ENCODE results near the gene EHMT1.

EHMT1 gene

DNA sequence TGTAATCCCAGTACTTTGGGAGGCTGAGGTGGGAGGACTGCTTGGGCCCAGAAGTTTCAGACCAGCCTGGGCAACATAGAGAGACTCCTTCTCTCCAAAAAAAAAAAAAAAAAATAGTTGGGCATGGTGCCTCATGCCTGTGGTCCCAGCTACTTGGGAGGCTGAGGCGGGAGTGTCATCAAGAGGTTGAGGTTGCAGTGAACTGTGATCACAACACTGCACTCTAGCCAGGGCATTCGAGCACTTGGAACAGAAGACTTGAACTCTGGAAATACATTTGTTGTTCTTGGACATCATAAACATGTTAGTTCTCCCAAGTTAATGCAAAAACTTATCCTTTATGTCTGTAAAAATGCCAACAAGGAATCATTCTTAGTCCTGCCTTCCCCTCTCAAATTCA, 29.6 kb downstream of the EHMT1 start:
- DNase-seq: no peak

DNA sequence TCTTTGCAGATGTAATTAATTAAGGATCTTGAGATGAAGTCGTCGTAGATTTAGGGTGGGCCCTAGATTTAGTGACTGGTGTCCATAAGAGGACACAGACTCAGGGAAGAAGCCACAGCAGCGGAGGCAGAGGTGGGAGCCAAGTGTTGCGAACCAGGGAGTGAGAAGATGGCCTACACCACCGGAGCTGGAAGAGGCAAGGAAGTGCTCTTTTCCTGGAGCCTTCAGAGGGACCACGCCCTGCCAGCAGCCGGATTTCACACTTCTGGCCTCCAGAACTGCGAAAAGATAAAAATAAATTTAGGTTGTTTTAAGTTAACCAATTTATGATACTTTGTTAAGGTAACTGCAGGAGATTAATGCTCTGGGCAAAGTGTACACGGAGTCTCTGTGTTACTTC, 30.7 kb downstream of the EHMT1 start:
- no peak for DNase-seq

DNA sequence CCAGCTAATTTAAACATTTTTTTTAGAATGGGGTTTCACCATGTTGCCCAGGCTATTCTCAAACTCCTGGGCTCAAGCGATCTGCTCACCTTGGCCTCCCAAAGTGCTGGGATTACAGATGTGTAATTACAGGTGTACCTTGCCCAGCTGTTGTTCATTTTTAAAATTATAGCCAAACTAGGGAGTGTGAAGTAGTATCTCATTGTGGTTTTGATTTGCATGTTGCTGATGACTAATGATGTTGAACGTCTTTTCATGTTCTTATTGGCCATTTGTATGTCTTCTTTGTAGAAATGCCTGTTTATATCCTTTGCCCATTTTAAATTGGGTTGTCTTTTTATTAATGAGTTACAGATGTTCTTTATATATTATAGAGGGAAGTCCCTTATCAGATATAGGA, 31.5 kb downstream of the EHMT1 start:
- DNase-seq: no peak

DNA sequence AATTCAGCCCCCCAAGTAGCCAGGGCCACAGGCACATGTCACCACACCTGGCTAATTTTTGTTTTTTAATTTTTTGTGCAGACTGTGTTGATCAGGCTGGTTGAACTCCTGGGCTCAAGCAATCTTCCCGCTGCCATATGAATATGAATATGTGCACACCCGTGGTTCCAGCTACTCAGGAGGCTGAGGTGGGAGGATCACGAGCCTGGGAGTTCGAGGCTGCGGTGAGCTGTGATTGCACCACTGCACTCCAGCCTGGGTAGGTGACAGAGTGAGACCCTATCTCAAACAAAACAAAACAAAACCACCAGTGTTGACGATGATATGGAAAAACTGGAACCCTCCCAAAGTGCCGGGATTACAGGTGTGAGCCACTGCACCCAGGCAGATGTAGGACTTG, 32.0 kb downstream of the EHMT1 start:
- DNase-seq: no peak

DNA sequence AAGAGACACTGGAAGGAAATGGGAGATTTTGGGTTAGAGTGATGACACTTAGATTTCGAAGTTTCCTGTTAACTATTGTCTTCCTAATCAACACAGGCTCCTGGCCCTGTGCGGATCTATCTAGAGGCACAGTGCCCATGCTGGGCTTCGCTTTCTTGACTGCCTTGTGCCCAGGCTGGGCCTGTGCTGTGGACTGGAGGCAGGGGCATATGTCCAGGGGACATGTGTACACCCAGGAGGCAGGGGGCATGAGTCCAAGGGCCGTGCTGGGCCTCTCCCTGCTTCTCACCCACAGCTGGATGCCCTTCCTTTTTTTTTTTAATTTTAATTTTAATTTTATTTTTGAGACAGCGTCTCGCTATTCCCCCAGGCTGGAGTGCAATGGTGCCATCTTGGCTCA, 37.6 kb downstream of the EHMT1 start:
- no peak for DNase-seq

DNA sequence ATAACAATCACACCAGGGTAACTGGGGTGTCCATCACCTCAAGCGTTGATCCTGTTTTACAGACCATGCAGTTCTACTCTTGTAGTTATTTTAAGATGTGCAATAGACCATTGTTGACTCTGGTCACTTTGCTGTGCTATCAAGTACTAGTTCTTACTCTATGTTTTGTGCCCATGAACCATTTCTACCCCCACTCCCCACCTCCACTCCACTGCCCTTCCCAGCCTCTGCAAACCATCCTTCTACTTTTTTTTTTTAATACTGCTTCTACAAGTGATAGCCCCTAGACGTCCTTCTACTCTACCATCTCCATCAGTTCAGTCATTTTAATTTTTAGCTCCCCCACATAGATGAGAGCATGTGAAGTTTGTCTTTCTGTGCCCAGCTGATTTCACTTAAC, 38.8 kb downstream of the EHMT1 start:
- DNase-seq: no peak

DNA sequence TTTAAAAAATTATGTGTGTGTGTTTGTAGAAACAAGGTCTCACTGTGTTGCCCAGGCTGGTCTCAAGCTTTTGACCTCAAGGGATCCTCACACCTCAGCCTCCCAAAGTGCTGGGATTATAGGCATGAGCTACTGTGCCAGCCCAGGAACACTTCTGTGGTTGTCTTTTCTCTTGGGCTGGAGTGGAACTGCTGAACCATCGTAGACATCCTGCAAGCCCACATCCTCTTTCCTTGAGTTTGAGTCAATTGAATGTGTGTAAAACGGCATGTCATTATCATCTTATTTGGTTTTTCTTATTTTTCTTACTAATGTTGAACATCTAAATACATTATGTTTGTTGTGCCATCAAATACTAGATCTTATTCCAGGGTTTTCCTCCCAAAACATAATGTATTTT, 40.0 kb downstream of the EHMT1 start:
- no peak for DNase-seq

DNA sequence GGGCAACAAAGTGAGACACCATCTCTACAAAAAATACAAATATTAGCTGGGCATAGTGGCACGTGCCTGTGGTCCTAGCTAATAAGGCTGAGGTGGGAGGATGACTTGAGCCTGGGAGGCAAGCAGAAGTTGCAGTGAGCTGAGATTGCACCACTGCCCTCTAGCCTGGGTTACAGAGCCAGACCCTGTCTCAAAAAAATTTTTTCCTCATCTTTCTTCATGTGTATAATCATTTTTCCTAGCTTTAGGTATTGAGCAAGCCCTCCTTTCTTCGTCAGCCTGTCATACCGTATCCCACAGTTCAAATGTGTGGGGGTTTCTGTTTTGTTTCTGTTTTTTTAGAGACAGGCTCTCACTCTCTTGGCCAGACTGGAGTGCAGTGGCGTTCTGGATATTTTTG, 41.3 kb downstream of the EHMT1 start:
- no peak for DNase-seq

DNA sequence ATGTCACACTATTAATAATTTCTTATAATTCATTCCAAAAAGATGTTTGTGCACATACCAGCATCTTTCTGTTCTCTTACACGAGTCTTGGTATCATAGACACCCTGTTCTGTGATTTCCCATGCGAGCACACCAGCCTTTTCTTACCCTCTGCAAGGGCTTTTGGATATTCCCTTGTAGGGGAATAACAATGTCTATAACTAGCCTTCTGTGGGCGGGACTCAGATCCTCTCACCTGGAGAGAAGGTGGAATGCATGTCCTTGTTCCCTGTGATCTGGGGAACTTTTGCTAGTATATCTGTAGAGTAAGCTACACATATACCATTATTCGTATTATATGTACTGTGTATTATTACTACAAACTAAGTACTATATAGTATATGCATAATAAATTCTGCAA, 44.8 kb downstream of the EHMT1 start:
- no peak for DNase-seq

DNA sequence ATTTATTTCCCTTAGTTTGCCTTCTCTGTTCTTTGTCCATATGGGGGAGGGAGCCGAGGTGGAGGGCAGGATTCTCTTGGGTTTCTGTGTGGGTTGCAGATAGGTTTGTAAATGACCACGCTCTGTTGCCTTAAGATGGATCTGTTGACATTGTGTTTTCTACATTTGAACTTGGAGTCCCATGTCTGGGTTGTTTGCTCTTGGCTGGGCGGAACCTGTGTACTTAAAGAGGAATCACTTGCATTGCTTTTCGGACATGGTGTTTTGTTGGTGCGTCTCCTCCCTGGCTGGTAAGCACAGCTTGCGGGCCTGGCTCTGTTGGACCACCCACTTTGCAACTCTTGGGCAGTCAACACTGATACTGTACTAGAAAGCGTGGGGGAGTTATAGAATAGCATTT, 45.9 kb downstream of the EHMT1 start:
- no peak for DNase-seq

DNA sequence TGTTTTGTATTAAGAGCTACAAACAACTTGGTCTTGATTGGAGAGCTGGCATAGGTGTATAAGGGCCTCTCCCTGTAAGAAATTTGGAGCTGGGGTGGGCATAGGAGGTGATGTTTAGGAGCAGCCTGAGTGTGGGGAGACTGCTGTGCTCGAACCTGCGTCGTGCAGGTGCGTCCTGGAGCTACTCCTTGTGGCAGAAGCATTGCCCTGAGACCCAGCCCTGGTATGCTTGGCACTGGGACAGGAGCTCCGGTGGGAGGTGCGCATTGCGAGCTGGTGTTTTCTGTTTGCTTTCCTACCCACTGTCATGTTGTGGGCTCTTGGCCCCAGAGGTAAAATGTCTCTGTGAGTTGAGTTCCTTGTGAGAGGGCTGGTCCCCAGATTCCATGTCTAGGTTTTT, 46.4 kb downstream of the EHMT1 start:
- no peak for DNase-seq

DNA sequence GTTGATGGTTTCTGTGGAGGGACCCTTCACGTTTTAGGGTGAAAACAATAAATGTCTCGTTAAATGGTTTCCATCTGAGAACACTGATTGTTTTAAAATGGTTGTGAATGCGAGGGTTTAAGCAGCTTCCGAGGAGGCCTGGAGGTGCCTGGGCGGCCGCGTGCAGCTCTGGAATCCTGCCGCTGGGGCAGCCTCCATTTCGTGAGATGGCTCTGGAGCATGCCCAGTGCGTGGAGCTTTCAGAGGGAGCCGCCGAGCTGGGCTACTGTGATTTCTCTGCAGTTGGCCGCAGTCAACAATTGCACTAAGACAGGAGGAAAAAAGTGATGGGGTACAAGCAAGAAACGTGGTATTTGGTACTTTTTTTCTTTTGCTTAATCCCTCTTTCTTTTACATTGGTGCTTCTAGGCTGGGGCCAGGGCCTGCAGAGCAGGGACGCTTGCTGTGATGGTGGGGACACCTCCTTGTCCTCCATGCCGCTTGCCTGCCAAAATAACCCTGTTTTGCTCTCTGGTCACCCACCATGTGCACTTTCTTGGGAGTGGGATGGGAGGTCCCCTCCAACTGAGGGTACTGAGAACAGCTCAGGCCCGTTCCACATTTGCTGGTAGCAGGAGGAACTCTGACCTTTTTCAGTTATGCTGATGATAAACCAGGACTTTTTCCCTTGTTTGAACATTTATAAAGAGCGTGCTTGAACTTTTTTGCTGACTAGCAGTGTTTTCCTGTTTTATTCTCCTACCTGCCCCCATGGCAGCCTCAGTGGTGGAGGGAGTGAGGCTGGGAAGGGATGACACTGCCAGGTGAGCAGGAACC, 47.1 kb downstream of the EHMT1 start:
- DNase-seq: no peak

DNA sequence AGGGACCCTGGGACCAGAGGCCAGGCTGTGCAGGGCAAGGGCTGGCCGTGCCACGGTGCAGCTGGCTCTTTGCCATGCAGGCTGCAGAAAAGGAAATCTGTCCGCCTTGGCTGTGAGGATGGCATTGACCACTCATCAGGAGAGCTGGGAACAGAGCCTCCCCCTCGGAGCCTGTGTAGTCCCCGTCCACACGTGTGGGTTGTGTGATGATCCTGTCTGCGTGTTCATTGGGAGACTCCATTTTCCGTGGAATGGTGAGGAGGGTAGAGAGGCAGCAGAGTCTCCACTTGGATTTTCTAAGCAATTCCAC, 47.7 kb downstream of the EHMT1 start:
- no peak for DNase-seq

DNA sequence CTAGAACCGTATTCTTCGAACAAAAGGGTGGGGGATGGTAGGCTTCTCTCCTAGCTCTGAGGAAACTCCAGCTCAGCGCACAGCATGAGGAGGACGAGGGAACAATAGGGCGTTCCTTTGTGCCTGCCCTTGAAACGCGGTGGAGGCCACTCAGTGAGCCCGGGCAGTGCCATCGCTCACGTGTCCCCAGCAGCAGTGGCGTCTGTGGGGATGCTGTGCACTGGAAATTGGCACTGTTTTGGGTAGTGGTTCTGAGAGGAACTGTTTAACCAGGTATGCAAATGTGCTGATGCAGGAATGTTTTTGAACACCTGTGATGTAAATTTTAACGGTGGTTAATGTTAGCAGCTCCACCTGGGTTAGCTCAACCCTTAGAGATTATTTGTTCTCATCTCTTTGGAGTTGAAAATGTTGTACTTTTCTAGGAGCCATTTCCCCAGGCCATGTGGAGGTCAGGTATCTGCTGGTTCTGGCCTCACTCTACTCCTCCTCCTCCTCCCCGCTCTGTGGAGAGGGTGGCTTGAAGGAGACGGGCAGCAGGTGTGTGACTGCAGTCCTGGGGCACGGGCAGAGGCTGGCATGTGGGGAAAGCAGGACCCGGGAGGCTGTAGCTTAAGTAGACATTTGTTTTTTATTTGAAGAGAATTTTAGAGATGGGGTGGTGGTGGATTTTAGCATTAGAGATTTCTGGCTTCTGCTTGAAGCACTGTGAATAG, 48.3 kb downstream of the EHMT1 start:
- DNase-seq: no peak

DNA sequence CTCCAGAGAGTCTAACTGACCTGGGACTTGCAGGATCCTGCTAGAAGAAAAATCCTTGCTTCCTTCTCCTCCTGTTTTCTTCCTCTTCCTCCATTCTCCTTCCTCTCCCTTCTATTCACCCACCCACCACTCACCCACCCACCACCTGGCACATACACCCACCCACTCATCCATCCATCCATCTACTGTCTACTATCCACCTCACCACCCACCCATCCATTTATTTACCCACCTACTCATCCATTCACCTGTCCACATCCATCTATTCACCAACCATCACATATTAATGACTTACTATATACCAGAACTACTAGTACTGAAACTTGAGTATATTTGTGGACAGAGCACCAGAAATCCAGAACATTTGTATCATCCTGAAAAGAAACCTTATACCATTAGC, 49.4 kb downstream of the EHMT1 start:
- no peak for DNase-seq

DNA sequence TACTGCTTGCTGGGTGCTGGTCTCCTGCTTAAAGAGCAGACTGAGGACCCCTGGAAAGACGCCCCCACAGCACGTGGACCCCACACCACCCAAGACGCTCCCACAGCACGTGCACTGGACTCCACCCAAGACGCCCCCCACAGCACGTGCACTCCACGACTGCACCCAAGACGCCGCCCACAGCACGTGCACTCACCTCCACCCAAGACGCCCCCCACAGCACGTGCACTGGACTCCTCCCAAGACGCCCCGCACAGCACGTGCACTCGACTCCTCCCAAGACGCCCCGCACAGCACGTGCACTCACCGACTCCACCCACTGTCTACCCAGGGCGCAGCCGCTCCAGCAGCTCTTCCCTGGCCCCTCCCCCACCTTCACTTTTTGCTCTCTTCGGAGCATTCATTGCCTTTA, 50.5 kb downstream of the EHMT1 start:
- no peak for DNase-seq

DNA sequence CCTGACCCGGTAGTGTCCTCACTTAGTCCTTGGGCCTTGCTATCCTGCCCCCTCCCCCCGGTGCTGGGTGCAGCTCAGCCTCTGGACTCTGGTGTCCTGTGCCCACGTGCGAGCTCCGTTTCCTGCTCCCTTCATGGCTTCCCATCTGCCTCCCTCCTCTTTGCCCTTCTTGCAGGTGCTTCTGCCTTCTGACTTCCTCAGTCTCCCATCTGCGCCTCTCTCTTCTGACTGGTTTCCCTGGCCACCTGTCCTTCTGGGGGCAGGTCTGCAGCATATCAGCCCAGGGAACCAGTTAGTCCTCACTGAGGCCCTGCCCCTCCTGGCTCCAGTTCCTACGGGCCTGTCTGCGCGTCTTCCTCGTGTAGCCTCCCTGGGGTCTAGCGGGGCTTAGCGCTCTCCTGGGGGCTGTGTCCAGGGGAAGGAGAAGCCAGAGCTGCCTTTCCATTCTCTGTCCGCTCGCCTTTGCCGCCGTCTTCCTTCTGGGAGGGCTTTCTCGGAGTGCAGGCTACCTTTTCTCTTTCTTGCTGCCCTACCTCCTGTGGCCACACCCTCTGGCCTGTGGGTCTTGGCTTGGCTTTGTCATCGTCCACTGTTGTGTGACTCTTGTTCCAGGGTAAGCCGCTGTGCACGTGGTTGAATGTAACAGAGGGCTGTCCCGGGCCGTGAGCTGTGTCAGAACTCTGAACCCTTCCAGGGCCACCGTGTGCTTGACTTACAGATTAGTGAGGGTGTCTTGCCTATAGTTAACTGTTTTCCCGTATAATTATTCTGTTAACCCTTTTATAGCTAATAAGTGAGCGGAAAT, 51.8 kb downstream of the EHMT1 start:
- DNase-seq: no peak

DNA sequence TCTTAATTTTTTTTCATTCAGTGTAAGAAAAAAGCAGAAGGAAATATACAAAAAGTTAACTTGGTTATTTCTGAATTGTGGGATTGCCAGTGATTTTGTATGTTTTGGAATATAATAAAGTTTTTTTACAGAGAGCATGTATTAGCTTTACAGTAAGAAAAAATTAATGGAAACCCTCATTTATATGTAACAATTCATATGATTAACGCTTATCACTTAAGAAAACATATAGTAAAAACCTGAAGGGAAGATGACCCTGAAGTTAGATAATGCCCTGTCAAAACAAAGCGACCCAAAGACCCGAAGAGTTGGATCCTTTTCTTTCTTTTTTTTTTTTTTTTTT, 52.4 kb downstream of the EHMT1 start:
- no peak for DNase-seq

DNA sequence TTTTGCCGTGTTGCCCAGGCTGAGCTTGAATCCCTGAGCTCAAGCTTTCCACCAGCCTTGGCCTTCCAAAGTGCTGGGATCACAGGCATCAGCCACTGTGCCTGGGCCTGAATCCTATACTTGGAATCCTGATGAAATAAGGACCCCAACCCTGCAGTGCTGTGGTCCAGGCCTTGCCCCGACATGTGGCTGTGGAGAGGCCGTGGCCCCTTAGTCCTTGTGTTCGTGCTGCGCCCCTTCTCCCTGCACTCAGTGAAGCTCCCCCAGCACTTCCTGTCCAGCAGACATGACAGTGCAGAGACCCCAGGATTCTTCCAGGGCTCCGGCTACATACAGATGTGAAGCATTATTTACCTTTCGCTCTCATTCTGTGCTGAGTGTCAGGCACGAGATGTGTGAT, 52.9 kb downstream of the EHMT1 start:
- no peak for DNase-seq

DNA sequence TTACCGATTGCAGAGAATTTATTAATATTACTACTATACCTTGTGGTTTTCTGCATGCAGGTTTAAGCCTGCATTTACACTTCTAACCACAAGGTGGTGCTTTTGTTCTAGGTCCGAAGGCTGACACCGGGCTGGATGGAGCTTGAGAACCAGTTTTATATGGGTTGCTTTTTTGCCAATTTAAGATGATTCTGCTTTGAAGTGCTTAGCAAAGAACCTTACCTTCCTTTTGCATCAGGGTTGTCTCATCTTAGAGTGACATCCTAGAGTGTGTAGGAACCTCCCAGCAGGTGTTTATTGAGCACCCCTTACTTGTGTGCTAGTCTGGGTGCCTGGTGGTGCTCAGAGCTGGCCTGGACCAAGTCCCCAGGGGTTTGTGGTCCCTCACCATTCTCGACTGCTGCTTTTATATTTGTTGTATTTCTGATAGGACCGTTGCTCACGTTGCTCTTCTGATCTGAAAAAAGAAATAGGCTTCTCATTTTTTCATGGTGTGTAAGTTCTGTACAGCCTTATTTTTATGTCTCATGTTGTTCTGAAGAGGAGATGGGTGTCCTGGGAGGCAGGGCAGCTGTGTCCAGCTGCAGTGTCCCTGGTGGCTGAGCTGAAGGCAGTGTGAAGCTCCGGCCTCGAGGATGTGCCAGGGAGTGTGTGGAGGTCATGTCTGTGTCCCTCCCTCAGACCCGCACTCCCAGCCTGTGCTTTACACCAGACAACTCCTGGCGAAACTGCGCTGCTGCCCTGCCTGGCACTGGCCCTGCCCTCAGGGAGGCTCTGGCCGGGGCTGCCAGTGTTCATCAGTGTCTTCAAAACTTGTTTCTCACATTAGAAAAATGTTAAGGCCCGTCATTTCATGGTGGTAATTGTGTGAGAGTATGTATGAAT, 54.3 kb downstream of the EHMT1 start:
- DNase-seq: peak; percentile 73

DNA sequence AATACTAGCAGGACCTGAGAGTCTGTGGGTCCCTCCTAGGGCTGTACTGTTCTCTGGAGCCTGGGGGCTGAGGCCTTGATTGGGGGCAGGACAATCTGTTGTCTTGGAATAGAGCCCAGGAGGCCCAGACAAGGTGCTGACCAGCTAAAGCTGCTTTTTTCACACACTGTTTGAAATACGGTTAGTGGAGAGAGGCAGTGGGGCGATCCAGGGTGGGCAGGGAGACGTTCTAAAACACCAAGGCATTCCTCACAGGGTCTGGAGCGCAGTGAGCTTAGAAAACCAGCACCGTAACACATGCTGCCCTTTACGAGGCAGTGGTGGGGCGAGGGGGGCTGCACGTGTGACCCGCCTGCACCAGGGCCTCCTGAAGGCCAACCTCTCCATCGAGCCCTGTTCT, 55.1 kb downstream of the EHMT1 start:
- DNase-seq: no peak

DNA sequence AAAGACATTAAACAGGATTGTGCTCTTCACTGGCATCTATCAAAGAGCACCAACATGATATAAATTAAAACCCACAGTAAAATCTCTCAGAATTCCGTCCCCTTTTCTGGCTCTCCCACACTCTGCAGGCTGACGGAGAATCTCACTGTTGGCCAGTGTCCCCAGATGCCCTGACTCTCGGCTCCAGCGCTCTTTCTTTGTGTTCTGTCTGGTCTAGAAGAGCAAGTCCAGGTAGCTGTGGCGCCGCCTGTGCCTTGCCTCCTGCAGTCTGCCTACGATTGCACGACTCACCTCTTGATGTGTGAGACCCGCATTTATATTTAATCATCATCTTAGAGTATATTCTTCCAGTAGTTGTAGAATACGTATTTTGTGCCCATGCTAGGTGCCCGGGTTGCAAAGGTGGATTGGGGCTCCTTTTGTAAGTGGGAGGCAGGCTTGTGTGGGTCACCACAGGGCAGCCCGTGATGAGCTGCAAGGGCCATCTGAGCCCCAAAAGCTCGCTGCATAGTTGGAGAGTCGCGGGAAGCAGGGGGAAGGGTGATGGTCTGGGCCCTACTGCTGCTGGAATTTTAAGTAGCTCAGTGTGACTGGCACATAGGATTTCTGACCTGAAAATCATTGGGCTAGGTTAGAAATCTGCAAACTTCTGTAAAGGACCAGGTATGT, 55.6 kb downstream of the EHMT1 start:
- DNase-seq: no peak

DNA sequence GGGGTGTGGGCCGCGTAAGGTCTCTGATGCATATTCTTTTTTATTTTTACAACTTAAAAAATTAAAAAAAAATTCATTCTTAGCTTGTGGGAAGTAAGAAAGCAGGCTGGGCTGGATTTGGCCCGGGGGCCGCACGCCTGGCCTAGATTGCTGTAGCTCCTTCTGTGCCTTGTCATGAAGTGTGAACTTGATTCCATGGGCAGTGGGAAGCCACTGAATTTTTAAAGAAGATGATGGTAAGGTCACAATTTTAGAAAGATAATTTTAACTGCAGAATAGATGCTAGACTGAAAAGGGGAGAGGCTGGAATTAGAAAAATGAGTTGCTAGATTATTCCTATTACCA, 56.1 kb downstream of the EHMT1 start:
- DNase-seq: no peak

All from NCI-H1694 treated with DMSO at 0.1 percent for 48 hours (cell line).